D721Med (cell line): ENCODE measurements around the gene FAM177A1.
A peak's percentile ranks its signal among the peaks of the same experiment; 100 is the strongest.
"Not testable (repeated sequence)": the region's sequence is repeated elsewhere in the genome, so short reads cannot be mapped to it uniquely, and the experiment has no call there.

Source experiments
- DNase-seq: peaks from one replicate; pipeline ENCODE4 v3.0.0; 2011; ENCODE audit warnings: low spot score; ENCODE audit not compliant: insufficient read length
- FAIRE-seq: peaks from 2 replicates; lab custom pipeline; 2011; peaks lifted over from hg19 to GRCh38; lab: Jason Lieb, UNC
- TF ChIP-seq, protein P1 (sequence below): IDR thresholded peaks from 2 replicates; pipeline ENCODE4 v1.5.1; 2012; ENCODE audit warnings: mild to moderate bottlenecking, control low read depth; ENCODE audit not compliant: insufficient read depth; ENCODE audit errors: missing control alignments

Gene FAM177A1

DNA sequence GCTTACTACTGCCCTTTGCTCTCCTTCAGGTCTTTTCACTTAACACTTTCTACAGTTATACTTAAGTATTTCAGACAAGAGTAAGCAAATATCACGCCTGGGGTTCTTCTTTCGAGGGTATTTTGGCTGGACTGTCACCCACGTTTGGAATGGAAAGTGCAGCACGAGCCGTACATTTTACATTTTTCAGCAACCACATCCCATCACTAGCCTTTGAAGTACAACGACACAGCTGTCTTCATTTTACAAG lies 349 bp upstream of the FAM177A1 start:
- DNase-seq (no peak), FAIRE-seq (no peak)
- TF ChIP-seq, protein P1, sequence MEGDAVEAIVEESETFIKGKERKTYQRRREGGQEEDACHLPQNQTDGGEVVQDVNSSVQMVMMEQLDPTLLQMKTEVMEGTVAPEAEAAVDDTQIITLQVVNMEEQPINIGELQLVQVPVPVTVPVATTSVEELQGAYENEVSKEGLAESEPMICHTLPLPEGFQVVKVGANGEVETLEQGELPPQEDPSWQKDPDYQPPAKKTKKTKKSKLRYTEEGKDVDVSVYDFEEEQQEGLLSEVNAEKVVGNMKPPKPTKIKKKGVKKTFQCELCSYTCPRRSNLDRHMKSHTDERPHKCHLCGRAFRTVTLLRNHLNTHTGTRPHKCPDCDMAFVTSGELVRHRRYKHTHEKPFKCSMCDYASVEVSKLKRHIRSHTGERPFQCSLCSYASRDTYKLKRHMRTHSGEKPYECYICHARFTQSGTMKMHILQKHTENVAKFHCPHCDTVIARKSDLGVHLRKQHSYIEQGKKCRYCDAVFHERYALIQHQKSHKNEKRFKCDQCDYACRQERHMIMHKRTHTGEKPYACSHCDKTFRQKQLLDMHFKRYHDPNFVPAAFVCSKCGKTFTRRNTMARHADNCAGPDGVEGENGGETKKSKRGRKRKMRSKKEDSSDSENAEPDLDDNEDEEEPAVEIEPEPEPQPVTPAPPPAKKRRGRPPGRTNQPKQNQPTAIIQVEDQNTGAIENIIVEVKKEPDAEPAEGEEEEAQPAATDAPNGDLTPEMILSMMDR = no peak

DNA sequence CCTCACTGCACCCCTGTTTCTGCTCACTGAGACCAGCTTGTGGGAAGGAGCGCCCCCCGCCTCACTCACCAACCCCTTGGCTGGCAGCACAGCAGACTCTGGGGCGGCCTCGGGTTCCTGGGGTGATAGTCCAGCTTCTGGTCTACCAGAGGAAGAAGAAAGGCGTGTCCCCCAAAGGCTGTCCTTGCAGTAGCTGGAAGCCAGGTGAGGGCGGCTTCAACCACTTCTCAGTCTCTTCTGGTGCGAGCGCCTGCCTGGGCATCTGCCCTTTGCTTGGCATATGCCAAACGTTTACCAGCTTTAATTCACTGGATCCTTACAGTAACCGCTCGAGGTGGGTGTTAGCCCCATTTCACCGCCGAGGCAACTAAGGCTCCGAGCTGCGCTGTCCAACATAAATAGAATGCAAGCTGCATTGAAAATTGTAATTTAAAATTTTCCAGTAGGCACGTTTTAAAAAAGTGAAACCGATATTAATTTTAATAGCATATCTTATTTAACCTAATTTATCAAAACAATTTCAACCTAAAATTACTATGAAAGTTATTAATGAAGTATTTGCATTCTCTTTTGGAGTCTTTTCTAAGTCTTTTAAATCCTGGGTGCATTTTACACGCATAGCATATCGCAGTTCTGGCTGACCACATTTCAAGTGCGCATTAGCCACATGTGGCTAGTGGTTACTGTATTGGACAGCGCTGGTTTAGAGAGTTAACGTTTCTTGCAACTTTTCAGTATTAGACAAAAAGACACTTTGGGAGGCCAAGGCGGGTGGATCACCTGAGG lies 872 bp downstream of the FAM177A1 start:
- FAIRE-seq = no peak

DNA sequence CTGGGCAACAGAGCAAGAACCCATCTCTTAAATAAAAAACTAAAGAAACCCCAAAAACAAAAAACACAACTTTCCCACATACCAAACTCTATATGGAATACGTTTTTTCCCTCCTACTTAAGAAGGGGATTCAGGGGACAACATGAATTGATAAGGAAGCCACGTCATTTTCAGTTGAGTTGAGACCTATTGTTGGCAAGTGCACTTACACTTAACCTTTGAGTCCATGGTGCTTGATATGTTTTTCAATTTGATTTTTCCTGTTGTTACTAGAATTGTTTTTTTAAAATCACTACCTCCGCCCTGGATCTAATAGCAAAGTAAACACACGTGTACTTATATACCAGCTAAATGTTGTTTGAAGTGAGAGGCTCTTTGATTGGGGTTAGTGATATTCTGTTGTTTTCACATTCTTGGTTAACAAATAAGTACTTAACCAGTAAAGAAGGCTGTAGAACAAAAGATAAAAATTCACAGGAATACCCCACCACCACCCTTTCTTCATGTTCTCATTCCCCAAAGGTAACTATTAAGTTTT lies 2.0 kb downstream of the FAM177A1 start:
- TF ChIP-seq, protein P1 = no peak
- no peak for FAIRE-seq
- DNase-seq = no peak

More for the DNA sequence above, 872 bp downstream of the FAM177A1 start:
- no peak for DNase-seq
- TF ChIP-seq, protein P1 = peak; percentile 5

DNA sequence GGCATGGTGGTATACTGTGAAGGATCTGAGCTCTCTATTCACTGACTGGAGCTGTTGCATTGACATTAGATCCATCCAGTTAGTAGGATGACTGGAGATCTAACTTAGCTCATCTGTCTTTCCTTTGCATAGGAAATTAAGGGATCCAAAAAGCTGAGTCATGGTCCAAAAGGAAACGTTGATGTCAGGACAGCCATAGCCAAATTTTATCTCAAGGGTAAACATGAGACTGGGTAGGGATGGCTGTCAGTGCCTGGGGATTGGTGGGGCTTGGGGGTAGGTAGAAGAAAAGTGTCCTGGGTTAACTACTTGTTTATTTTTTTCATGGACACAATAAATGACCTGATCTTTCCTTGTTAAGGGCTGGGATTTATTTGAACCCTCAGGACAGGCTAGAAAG lies 4.6 kb downstream of the FAM177A1 start:
- no peak for DNase-seq
- TF ChIP-seq, protein P1 = no peak
- FAIRE-seq = no peak

DNA sequence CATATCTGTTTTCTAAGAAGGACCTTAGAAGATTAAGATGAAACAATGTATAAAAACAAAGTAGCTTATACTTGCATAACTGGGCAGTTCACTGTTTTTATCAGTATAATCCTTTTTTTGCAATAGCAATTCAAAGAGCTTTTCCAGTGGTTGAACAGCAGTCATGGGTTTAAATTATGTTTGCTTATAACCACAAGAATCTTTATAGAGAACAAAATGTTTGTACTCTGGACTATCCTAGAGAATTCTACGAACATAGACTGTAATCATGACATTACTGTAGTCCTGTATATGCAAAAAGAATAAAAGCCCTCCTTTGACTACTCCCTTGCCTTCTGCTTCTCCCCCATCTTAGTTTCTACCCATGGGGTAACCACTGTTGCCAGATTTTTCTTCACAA lies 5.7 kb downstream of the FAM177A1 start:
- TF ChIP-seq, protein P1 = no peak
- no peak for DNase-seq
- no peak for FAIRE-seq

DNA sequence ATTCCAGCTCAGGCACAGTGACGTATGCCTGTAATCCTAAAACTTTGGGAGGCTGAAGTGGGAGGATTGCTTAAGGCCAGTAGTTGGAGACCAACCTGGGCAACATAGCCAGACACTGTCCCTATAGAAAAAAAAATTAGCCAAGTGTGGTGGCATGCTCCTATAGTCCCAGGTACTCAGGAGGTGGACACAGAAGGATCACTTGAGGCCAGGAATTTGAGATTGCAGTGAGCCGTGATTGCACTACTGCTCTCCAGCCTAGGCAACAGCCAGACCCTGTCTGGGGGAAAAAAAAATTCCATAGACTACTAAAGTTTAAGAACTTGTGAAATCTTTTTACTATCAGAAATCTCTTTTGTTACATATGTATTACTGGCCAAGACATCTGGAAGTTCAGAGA lies 6.6 kb downstream of the FAM177A1 start:
- no peak for FAIRE-seq
- DNase-seq = no peak
- TF ChIP-seq, protein P1 = no peak

DNA sequence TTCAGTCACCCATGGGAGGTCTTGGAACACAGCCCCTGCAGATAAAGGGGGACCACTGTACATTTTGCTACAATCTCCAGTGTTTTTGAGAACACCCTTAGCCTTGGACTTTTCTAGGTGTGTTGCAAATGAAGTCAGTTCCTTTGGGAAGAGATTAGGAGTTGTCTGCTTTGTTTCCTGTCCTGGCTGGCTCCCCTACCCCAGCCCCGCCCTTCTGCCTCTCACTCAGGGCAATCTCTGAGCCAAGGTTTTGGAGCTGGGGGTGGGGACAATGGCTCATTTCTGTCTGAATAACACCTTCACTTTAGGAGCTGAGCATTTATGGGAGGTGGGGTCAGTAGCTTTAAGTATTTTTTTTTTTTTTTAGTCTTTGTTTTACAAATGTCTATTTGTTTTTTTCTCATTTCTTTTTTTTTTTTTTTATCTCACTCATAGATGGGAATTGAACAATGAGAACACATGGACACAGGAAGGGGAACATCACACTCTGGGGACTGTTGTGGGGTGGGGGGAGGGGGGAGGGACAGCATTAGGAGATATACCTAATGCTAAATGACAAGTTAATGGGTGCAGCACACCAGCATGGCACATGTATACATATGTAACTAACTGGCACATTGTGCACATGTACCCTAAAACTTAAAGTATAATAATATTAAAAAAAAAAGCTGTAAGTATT lies 15.2 kb downstream of the FAM177A1 start:
- FAIRE-seq, DNase-seq: not testable (repeated sequence)

DNA sequence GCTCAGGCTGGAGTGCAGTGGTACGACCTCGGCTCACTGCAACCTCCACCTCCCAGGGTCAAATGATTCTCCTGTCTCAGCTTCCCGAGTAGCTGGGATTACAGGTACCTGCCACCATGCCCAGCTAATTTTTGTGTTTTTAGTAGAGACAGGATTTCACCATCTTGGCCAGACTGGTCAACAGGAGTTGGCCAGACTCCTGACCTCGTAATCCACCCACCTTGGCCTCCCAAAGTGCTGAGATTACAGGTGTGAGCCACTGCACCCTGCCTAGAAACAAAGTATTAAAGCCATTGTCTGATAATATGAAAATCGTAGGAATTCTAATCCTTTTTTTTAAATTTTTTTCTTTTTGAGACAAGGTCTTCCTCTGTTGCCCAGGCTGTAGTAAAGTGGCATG lies 19.7 kb downstream of the FAM177A1 start:
- not testable (repeated sequence) for DNase-seq, FAIRE-seq
